Measurements from ENCODE around the gene MUC6.

MUC6 gene

DNA sequence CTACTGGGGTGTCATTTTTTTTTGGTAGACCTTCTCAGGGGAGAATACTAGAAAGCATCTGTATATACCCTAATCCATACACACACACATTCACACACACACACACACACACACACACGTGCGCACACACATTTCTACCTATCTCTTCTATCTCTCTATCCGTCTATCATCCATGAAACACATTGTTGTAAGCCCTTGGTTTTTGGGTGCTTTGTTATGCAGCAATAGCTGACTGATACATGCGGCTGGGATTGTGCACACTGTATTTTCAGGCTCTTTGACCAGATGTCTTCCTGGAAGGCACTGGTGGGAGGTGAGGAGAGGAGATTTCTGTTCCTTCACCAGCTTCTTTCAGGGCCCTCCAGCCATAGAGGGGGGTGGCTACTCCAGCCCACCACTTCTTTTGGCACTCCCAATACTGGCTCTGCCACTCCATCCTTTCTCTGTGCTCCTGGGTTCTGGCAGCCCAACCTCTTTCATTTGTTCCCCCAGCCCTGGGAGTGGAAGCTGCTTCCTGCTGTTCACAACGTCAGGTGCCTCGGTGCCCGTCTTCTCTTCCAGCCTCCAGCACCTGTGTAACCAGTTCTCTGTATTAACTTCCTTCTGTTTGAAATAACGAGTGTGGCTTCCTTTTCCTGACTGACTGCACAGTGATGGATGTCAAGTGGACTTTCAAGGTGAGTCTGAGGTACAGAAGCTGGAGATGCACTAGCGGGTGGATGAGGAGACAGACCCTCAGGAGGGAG, 25.7 kb upstream of the MUC6 start:
- POLR2A ChIA-PET = no interaction called here
- CTCF ChIA-PET = no interaction called here
- no peak for TF ChIP-seq SP1 (IDR thresholded peaks at IDR 0.05)
- no peak for TF ChIP-seq LEF1 (IDR thresholded peaks at IDR 0.05; ENCODE audit: borderline replicate concordance)
- no peak for TF ChIP-seq HDGF (IDR thresholded peaks at IDR 0.05; ENCODE audit: borderline replicate concordance)
- no peak for TF ChIP-seq FOXA1 (IDR thresholded peaks at IDR 0.05)
- no peak for TF ChIP-seq NFRKB (IDR thresholded peaks at IDR 0.05)
- no peak for TF ChIP-seq PKNOX1 (IDR thresholded peaks at IDR 0.05)
- DNase-seq (ENCODE audit: extremely low spot score) = no peak

- POLR2A ChIA-PET = no interaction called here
Measured at GRCh38 chr11:1060852-1061616, 24.5 kb upstream of the MUC6 start.

GRCh38 chr11:1060410-1060809, 23.9 kb upstream of the MUC6 start:
- ChIA-PET CTCF (interaction anchor here (1.7 kb wide), 1 partner anchor 9 kb away, joined by 4 read pairs; no protein-coding TSS in a partner anchor), POLR2A (no interaction called here)
- TF ChIP-seq L3MBTL2 (conservative IDR thresholded peaks at IDR 0.05) = no peak
- no peak for TF ChIP-seq CTBP1 (IDR thresholded peaks at IDR 0.05; ENCODE audit: borderline replicate concordance)
- TF ChIP-seq HDGF (IDR thresholded peaks at IDR 0.05; ENCODE audit: borderline replicate concordance) = no peak
- no peak for TF ChIP-seq BHLHE40 (IDR thresholded peaks at IDR 0.05; ENCODE audit: borderline replicate concordance)
- no peak for TF ChIP-seq SUZ12 (IDR thresholded peaks at IDR 0.05)
- no peak for TF ChIP-seq FOXA1 (IDR thresholded peaks at IDR 0.05)
- DNase-seq (ENCODE audit: extremely low spot score) = no peak

More at GRCh38 chr11:1060852-1061616, 24.5 kb upstream of the MUC6 start:
- DNase-seq (ENCODE audit: extremely low spot score) = no peak
- CTCF ChIA-PET = interaction anchor here (1.7 kb wide), 1 partner anchor 10 kb away, joined by 4 read pairs; no protein-coding TSS in a partner anchor
- TF ChIP-seq ARNT (IDR thresholded peaks at IDR 0.05) (no peak), L3MBTL2 (conservative IDR thresholded peaks at IDR 0.05) (peak; percentile 37; the same call in 1 of the 2 replicates)

- POLR2A ChIA-PET = no interaction called here
- TF ChIP-seq SUZ12 (IDR thresholded peaks at IDR 0.05) = no peak
- no peak for TF ChIP-seq FOXA1 (IDR thresholded peaks at IDR 0.05)
- TF ChIP-seq FOXM1 (IDR thresholded peaks at IDR 0.05; ENCODE audit: borderline replicate concordance) = no peak
- no peak for TF ChIP-seq PKNOX1 (IDR thresholded peaks at IDR 0.05)
- DNase-seq (ENCODE audit: extremely low spot score) = no peak
- CTCF ChIA-PET = interaction anchor here (1.7 kb wide), 1 partner anchor 8 kb away, joined by 4 read pairs; no protein-coding TSS in a partner anchor
Measured at GRCh38 chr11:1059759-1060158, 23.2 kb upstream of the MUC6 start.

- CTCF ChIA-PET = no interaction called here
- DNase-seq (ENCODE audit: extremely low spot score) = no peak
- TF ChIP-seq ARNT (IDR thresholded peaks at IDR 0.05) (no peak), L3MBTL2 (conservative IDR thresholded peaks at IDR 0.05) (no peak), SP1 (IDR thresholded peaks at IDR 0.05) (no peak), FOXM1 (IDR thresholded peaks at IDR 0.05; ENCODE audit: borderline replicate concordance) (no peak), BHLHE40 (IDR thresholded peaks at IDR 0.05; ENCODE audit: borderline replicate concordance) (no peak), LEF1 (IDR thresholded peaks at IDR 0.05; ENCODE audit: borderline replicate concordance) (no peak), SUZ12 (IDR thresholded peaks at IDR 0.05) (no peak), PKNOX1 (IDR thresholded peaks at IDR 0.05) (no peak), NFRKB (IDR thresholded peaks at IDR 0.05) (no peak), ZNF384 (IDR thresholded peaks at IDR 0.05) (no peak), FOXK2 (IDR thresholded peaks at IDR 0.05) (no peak), CTBP1 (IDR thresholded peaks at IDR 0.05; ENCODE audit: borderline replicate concordance) (no peak), FOXA1 (IDR thresholded peaks at IDR 0.05) (no peak)
- POLR2A ChIA-PET = no interaction called here
Measured at GRCh38 chr11:1057806-1058205, 21.3 kb upstream of the MUC6 start.

DNA sequence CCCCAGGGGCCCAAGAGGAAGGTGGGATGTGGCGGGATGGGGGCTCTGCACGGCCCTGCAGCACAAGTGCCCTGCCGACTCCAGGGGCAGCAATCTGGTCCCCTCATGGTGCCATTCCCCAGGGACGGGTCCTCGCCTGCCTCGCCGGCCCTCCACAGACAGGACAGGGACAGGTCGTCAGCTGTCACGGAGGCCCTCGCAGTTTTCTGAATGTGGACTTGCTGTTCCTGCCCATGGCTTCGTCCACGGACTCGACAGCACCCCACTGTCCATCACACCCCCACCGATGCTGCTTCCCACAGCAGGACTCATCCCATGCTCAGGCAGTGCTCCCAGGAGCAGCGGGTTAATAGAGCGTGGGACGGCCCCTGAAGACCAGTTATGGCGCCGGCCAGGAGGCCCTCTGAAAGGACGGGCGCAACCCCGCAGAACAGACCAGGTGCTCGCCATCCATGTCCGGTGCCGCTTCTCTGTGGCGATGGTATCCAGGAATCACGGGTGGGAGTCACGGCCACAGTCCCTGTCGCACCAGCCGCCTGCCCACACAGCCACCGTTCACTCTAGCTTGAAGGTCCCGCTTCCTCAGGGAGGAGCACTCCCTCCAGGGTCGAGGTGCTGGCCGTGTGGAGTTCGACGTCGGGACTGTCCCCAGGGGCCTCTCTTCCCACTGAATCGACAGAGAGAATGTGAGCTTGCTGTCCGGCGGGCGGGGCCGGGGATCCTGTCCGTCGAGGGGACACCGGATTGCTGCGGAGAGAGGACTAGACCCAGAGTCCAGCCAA, 19.7 kb upstream of the MUC6 start:
- ChIA-PET POLR2A (no interaction called here), CTCF (no interaction called here)
- DNase-seq (ENCODE audit: extremely low spot score) = no peak
- TF ChIP-seq ZNF384 (IDR thresholded peaks at IDR 0.05) = no peak

All from HEK293T (cell line).